DMS153 treated with DMSO at 0.1 percent for 48 hours (cell line): Measurements from ENCODE around the gene ZCCHC7.
A peak's percentile ranks its signal among the peaks of the same experiment; 100 is the strongest.
"Not testable (repeated sequence)": the region's sequence is repeated elsewhere in the genome, so short reads cannot be mapped to it uniquely, and the experiment has no call there.

Source experiments
- DNase-seq: peaks from one replicate; lab custom pipeline; 2025; ENCODE audit not compliant: unreplicated experiment; lab: John Stamatoyannopoulos, UW

Gene ZCCHC7

DNA sequence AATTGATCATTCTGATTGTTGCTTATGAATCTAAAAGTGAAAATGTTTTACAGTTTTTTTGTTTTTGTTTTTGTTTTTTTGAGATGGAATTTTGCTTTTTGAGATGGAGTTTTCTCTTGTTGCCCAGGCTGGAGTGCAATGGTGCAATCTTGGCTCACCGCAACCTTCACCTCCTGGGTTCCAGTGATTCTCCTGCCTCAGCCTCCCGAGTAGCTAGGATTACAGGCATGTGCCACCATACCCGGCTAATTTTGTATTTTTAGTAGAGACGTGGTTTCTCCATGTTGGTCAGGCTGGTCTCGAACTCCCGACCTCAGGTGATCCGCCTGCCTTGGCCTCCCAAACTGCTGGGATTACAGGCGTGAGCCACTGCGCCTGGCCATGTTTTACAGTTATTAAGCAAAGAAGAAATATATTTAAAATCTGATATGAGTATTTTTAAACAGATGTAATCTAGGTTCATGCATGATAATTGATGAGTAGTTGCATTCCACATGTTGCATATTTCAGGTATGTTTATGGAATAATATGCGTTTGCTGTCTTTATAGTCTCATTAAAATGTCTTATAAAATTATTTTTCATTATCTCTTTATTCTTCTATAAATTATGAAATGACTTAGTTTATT lies 171.4 kb downstream of the ZCCHC7 start:
- DNase-seq: not testable (repeated sequence)

DNA sequence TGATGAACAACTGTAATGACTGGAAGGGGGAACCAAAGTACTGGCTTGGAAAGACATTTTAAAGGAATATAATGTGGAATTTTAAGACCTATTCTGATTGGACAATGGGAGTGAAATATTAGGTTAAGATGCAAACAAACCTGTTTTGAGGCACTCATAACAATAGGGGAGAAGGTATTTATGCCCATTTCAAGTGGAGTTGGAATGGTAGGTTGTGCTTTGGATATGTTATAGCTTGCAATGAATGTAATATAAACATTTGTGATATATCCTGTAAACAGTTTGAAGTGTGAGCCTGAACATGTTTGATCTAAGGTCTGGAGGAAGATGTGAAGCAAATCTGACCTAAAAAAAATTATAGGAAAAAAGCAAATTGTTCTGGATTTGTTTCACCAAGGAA lies 172.5 kb downstream of the ZCCHC7 start:
- no peak for DNase-seq

DNA sequence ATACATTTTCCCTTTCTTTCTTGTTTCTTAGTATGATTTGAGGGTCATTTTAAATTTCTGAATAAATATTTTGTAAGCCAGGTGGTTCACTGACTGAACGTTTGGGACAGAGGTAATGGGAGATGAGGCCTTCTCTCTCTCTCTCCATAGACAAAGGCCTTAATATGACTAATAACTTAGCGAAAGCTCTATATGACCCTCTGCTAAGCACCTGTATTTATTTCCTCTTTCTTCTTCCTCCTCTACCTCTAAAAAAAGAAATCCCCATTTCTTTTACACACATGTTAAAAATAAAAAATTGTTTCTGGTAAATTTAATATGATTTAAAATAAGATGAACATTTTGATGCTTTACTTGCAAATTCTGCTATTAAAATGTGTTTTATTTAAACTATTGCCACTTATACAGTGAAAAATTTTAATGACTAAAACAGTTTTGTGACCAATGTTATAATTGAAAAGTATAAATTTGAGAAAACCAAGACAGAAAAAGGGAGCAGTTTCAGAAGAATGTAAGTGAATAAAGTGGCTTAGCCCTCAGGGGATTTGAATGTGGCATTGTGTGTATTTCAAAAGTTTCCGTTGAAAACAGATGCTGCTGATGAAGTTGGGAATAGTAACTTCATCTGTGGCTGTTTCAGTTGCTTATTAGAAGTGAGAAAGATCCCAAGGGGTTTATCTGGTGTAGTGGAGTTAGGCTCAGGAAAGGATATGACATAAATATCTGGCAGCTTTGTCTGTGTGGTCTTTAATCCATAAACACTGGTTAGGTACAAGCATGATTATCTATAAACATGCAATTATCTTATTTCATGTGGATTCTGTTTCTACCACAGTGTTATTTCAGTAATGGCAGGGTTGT lies 173.5 kb downstream of the ZCCHC7 start:
- DNase-seq: no peak

DNA sequence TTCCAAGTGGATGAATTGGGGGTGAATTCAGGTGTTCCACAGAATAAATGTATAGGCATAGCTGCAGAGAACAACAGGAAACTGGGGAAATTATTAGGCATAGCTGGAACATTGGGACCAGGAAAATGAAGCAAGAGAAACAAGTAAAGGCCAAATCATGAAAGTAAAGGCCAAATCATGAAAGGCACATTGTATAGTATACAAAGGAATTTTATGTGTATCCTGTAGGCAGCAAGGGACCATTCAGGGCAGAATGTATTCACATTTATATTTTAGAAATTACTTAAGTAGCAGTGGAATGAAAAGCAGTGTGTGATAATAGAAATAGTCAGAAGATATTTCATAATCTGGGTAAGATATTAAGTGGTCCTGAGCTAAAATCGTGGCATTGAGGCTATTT lies 174.8 kb downstream of the ZCCHC7 start:
- DNase-seq: no peak

DNA sequence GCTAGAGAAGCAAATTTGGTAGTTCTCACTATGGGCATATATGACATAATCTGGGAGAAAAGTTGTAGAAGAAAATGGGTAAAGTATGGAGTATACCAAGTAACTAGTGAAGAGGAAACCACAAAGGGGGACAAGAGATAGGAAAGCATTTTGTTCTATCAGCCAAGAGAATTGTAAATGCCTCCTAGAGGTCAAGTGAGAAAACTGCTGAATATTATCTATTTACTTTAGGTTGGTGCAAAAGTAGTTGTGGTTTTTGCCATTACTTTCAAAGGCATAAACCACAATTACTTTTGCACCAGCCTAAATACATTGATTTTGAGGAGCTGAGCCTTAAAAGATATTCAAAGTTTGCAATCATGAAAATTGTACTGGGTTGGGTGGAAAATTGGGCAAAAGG lies 175.4 kb downstream of the ZCCHC7 start:
- no peak for DNase-seq

DNA sequence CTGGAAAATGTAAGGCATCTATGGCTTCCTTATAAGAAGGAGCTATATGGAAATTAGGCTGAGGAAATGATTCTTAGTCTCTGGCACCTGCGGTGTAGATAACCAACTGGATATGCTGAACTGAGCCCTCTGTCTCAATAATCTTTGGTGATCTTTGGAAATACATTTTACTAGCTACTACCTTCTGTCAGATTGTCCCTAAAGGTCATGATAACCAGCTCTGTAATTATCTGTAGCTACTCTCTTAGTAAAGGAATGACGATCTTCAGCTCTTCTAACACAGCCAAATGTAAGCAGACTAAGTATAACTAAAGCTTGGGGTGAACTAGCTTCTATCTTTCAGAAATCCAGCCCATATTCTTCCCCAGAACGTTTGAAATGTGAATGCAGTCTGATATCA lies 177.2 kb downstream of the ZCCHC7 start:
- DNase-seq: no peak

DNA sequence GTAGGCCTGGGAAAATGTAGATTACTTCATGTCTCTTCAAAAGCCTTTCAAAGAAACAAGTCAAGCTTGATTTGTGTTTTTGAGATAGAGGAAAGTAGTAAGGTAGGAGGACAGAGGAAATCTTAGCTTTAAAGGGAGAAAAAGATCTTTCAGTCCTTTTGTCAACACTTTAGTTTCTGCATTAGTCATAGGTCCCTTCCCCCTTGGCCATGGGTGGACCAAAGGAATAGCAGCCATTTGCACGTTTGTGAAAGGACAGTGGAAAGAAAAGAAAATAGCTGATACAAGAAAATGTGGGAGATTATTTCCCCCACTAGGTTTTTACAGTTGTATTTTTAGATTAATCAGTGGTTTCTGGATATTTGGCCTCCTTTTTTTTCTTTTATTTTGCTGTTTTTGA lies 180.2 kb downstream of the ZCCHC7 start:
- DNase-seq: no peak

DNA sequence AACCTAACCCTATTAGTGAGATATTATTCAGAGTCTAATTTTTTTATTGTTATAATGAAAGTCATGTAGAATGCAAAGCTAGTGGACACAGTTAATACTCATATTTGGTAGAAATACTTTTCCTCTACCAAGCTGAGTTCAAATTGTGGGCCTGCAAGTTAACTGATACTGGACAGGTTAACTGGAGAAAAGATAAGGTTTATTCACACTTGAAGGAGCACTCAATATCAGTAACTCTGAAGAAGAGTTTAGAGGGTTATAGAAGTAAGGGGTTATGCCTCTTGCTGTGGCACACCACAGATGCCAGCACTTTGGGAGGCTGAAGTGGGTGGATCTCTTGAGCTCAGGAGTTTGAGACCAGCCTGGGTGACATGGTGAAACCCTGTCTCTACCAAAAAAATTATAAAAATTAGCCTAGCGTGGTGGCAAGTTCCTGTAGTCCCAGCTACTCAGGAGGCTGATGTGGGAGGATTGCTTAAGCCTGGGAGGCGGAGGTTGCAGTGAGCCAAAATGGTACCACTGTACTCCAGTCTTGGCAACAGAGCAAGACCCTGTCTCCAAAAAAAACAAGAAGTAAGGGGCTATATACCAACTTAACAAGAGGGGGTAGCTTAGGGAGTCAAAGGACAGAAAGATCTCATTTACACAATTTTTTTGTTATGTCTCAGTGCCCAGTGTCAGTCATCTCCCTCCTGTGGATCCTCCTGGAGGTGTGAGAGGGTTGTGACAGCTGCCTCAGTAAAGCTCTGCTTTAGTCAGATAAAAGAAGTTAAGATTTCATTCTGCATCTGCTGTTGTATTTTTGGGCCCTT lies 180.9 kb downstream of the ZCCHC7 start:
- no peak for DNase-seq

DNA sequence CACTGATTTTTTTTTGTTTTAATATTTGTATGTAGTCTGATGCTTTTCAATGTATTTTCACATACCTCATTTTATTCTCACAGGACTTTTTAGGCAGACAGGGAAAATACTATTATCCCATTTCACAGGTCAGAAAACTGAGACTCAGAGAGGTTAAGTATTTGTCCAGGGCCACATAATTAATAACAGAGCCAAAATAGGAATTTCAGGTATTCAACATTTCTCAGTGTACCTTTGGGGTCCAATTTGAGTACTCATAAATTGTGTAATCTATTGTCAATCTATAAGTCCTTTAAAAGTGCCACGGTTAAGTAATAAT lies 181.4 kb downstream of the ZCCHC7 start:
- no peak for DNase-seq

DNA sequence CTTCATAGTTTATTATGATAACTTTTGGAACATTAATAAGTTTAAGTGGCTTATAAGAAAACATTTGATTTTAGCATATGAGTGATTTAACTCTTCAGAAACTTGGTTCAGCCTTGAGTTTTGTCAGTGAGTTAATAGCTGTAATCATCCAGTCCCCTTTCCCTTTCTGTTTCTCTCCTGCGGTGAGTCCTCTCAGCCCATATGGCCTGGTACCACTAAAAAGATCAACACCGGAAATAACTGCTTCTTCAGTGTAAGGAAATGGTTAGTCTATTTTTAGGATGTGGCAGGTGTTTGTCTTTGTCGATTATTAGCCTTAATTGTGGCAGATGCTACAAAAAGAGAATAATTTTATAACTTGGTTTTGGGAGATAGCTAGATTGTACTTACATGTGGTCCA lies 181.9 kb downstream of the ZCCHC7 start:
- peak; percentile 11 for DNase-seq

DNA sequence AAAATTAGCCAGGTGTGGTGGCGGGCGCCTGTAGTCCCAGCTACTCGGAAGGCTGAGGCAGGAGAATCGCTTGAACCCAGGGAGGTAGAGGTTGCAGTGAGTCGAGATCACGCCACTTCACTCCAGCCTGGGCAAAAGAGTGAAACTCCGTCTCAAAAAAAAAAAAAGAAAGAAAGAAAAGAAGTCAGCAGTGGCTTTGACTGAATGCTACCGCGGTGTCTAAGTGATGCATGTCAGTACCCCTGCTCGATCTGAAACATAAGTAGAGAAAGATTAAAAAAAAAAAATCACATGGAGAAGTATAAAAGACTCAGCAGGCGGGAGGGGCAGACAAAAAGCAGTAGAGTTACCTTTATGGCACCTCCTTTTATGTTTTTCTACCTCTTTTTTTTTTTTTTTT lies 182.9 kb downstream of the ZCCHC7 start:
- not testable (repeated sequence) for DNase-seq

DNA sequence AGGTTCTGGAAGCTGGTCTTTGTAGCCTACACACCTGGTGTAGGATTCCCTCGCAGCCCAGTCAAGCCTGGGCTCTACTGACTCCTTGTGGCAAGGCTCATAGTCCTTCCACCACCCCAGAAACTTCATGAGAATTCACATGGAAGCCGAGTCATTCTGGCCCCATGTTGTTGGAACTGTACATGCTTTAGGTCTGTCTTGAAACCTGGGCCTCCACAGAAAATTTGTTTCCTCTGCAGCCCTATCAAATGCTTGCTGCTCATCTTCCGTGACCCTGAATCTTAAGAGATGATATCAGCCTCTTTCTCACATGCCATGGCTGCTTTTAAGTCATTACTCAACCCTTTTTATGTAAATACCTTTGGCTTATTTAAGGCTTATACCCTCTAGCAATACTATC lies 188.8 kb downstream of the ZCCHC7 start:
- DNase-seq: no peak

DNA sequence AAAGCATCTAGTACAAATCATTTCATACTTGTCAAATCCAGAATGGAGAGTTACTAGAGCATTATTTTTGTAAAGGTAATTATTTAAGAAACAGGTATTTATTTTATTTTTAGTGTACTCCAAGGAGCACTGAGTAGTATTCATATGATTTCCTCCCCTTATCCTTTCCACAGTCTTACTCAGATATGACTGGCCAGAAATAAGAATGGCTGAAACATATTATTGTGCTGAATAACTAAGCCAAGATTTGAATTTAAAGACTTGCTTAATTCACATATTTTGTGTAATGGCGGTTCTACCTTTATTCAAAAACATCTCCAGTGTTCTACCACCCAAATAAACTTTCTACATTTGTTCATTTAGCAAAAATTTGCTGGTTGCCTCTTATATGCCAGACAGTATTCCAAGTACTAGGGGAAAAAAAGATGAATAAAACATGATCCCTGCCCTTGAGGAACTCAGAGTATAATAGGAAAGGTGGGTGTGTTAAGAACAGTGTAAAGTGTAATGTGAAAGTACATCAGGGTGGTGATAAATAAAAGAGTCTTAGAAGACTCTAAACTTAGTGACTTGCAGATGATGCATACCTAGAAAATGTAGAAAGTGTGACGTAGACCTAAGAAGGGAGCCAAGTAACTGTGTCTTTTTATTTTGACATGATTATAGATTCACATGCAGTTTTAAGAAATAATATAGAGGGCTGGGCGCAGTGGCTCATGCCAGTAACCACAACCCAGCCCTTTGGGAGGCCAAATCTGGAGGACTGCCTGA lies 191.7 kb downstream of the ZCCHC7 start:
- no peak for DNase-seq

DNA sequence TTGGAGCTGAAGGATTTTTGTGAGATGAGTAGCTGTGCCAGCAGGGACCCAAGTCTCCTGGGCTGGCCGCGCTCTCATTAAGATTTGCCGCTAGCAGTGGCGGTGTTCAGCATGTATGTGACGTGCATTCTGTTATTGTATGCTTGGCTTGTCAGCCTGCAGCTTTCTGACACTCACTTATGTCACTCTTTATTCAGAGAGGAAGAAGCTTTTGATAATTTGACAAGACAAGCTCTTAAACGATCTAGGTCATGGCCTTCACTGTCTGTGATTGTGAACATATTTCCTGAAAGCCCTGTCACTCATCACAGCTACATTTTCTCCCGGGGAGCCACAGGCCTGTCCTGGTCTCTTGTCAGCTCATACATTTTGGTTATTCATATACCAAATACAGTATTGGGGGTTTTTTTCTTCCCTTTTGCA lies 203.9 kb downstream of the ZCCHC7 start:
- peak; percentile 77 for DNase-seq

DNA sequence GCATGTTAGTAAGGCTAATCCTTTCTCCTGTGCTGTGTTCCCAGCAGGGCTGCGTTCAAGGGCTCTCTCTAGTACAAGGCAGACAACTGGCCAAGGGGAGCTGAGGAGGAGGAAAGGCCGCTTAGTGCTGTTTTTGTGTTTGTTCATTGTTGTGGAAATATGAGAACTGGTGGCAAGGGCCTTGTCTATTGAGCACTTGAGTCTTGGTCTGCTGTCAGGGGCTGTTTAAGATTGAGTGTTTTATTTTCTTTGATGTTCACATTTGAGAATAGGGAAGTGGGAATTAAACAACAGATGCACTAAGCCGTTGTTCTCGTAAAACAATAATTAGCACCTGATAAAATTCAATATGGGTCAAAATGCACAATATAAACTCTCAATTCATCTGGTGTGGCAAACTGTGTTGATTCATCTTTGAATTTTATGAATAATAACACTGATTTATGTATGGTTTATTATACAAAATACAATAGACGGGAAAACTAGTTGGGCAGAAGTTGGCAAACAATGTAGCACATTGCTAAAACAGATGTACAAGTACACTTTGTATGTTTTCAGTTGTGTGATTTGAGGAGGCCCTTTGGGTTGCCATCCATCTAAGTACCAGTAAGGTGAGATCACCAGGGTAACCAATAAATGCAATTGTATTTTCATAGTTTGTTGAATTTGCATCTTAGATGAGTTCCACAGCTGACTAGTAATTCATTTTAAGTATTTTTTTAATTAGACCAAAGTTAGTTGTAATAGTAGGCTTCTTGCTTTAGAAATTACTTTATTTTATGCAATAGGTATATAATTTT lies 204.5 kb downstream of the ZCCHC7 start:
- peak; percentile 77 for DNase-seq

DNA sequence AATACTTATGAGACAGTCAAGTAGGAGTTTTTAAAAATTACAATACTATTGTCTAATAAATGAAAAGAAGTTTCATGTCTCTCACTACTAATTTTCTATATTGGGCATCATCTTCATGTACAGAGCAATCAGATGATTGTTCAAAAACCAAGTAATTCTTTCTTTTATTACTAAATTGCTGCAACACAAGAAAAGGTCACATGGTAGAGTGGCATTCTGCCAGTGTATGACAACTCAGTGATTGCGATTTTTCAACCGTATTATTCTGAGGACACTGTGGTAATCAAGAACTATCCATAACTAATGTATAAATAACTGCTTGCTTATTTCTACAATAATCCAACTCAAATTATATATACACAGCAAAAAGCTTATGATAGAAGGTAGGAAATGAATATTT lies 205.4 kb downstream of the ZCCHC7 start:
- no peak for DNase-seq

DNA sequence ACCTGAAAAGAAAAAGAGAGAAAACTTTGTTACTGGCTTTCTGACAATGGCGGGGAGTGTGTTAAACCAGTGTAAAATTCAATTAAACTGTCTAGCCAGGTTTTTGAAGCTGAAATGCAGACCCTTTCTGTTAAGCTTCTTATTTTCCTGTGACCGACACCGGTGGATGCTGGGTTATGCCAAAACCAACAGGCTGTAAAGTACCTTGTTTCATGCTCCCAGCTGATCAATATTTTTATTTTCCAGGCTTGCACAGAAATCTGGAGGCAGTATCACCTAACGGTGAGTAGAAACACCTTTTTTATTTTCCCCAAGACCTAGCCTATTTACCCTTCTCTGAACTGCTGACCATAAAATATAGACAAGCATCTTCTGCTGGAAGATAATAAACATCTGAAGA lies 207.2 kb downstream of the ZCCHC7 start:
- DNase-seq: no peak

DNA sequence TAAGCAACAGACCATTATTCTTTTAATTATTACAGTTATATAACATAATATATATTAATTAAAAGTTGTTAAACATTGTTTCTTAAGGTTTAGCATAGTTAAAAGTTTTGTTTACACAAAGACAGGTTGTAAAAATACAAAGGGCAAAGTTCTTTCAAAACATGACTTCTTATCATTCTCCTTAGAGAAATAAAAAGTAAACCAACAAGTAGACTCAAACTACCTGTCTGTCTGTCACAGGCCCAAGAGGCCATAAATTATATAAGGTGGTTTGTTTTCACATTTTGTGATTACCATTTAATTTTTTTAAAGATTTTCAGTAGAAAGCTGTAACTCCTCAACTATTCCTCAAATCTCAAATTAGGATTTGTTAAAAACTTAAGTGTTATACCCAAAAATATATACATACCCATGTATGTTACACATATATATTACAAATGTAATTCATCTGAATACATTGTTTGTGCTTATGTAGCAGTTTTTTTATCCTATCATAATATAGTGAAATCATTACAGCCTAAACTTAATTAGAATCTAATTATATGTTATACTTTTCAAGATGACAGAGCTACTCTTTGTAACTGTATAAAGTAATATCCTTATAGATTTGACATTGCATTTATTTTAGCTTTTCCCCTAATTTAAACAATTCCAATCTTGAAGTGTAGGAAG lies 208.3 kb downstream of the ZCCHC7 start:
- DNase-seq: no peak

DNA sequence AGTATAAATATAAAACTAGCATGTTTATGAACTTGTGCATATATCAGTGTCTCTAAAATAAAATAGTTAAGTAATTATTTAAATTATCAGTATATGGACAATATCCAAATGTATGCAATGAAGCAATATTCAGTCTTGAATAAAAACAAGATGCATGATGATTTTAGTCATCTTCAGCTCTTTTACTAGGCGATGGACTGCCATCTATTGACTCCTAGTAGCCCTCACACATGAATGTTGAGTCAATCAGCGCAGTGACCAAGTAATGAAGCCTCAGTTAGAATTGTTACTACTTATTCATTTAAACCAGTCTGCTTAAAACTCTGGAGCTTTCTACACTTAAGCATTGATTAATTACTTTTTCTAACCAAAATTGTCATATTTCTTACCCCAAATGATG lies 209.2 kb downstream of the ZCCHC7 start:
- no peak for DNase-seq

DNA sequence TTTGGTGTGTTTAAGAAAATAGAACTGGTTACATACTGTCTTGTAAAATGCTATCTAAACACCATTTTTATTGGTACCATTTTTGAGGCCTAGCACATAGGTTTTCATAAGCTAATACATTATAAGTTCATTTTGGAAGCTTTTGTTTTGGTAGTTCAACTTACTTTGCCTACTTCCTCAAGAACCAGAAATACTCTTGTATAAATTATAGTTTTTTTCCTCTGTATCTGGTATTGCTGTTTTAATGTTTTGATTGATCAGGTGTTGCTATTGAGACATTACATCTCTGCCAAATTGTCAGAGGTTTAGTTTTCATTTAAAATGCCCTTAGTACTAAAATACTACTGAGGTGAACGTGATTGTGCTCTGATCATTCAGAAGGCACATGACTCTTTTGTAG lies 211.5 kb downstream of the ZCCHC7 start:
- DNase-seq: no peak
